CD14-positive monocyte (primary cell): ENCODE results near the gene PSPH. TPM values are rescaled to one million over a fixed set of nuclear protein-coding genes. Genes with fewer than 3 reads are reported as not detected.

Source experiments
- DNase-seq, 3 donors: peaks; one replicate each; pipeline ENCODE4 v3.0.0-alpha.2; 2011 to 2022
- H2AFZ ChIP-seq: 2 replicates; pipeline ENCODE4 v1.6.0; 2012; ENCODE audit warnings: mild to moderate bottlenecking, low read depth, low read length, inconsistent platforms; ENCODE audit not compliant: insufficient read depth, poor library complexity, severe bottlenecking
- H3K27ac ChIP-seq, 2 donors: 1 replicate in 1 of 2; 2 replicates in 1 of 2; pipeline ENCODE4 v1.5.1; 2012 to 2013; ENCODE audit warnings: low read length in 2 of 2, control low read depth in 1 of 2, inconsistent platforms in 1 of 2, low read depth in 1 of 2, mild to moderate bottlenecking in 1 of 2
- H3K27me3 ChIP-seq, 2 donors: one replicate each; pipeline versions ENCODE4 v1.6.0 to v1.6.1; 2011 to 2013; ENCODE audit warnings: low read length in 2 of 2; ENCODE audit not compliant: control insufficient read depth in 2 of 2, insufficient read depth in 2 of 2
- H3K36me3 ChIP-seq, 2 donors: replicated peaks in 1 of 2; 1 replicate in 1 of 2; 2 replicates in 1 of 2; pipeline versions ENCODE4 v1.5.1 to v1.6.1; 2012 to 2013; ENCODE audit warnings: low read length in 2 of 2, control low read depth in 1 of 2, inconsistent platforms in 1 of 2, mild to moderate bottlenecking in 1 of 2; ENCODE audit not compliant: insufficient read depth in 2 of 2, control insufficient read depth in 1 of 2
- H3K4me1 ChIP-seq, 2 donors: 1 replicate in 1 of 2; 2 replicates in 1 of 2; pipeline versions ENCODE4 v1.5.1 to v1.6.1; 2012 to 2013; ENCODE audit warnings: low read length in 2 of 2, control low read depth in 1 of 2, inconsistent platforms in 1 of 2, mild to moderate bottlenecking in 1 of 2, moderate library complexity in 1 of 2; ENCODE audit not compliant: insufficient read depth in 2 of 2, control insufficient read depth in 1 of 2
- H3K4me2 ChIP-seq: replicated peaks from 2 replicates; pipeline ENCODE3; 2012; ENCODE audit warnings: low read length, moderate library complexity, mild to moderate bottlenecking; ENCODE audit not compliant: poor library complexity, severe bottlenecking; ENCODE audit errors: extremely low read depth
- H3K4me3 ChIP-seq, 3 experiments: fragments of 200-600 bp in 1 of 3; sonication (generic) in 1 of 3; replicated peaks in 1 of 3; 1 replicate in 2 of 3; 2 replicates in 1 of 3; pipeline ENCODE4 v1.5.1; 2011 to 2013; ENCODE audit warnings: low read length in 3 of 3, mild to moderate bottlenecking in 3 of 3, control low read depth in 2 of 3, low read depth in 2 of 3, inconsistent platforms in 1 of 3, moderate library complexity in 1 of 3
- H3K79me2 ChIP-seq: 2 replicates; pipeline ENCODE4 v1.6.0; 2012; ENCODE audit warnings: mild to moderate bottlenecking, control low read depth, inconsistent platforms, low read length, moderate library complexity; ENCODE audit not compliant: insufficient read depth
- H3K9ac ChIP-seq: 2 replicates; pipeline ENCODE4 v1.6.0; 2017; ENCODE audit warnings: low read length, mild to moderate bottlenecking; ENCODE audit not compliant: insufficient read depth, poor library complexity, severe bottlenecking
- H3K9me3 ChIP-seq, 2 donors: replicated peaks in 1 of 2; 1 replicate in 1 of 2; 2 replicates in 1 of 2; pipeline versions ENCODE4 v1.5.1 to v1.6.1; 2012 to 2013; ENCODE audit warnings: low read length in 2 of 2, control low read depth in 1 of 2; ENCODE audit not compliant: control insufficient read depth in 1 of 2, insufficient read depth in 1 of 2
- H4K20me1 ChIP-seq: 2 replicates; pipeline ENCODE4 v1.6.0; 2012; ENCODE audit warnings: mild to moderate bottlenecking, low read length, control low read depth, moderate library complexity; ENCODE audit not compliant: insufficient read depth
- H3K27ac Mint-ChIP-seq, 7 donors: one replicate each; pipeline ENCODE4 v1.8.0; 2020; ENCODE audit warnings: mild to moderate bottlenecking in 7 of 7, mixed read lengths in 7 of 7, moderate library complexity in 6 of 7, inconsistent platforms in 2 of 7
- H3K27me3 Mint-ChIP-seq, 3 donors: one replicate each; pipeline ENCODE4 v1.8.0; 2021 to 2022; ENCODE audit warnings: low read depth in 3 of 3, mild to moderate bottlenecking in 3 of 3, mixed read lengths in 3 of 3, moderate library complexity in 3 of 3, inconsistent platforms in 1 of 3
- H3K36me3 Mint-ChIP-seq, 2 donors: one replicate each; pipeline ENCODE4 v1.8.0; 2020; ENCODE audit warnings: mixed read lengths in 2 of 2, inconsistent platforms in 1 of 2, mild to moderate bottlenecking in 1 of 2
- H3K4me1 Mint-ChIP-seq: one replicate; pipeline ENCODE4 v1.8.0; 2020; ENCODE audit warnings: mild to moderate bottlenecking, mixed read lengths
- H3K4me3 Mint-ChIP-seq, 2 donors: one replicate each; pipeline ENCODE4 v1.8.0; 2020; ENCODE audit warnings: mild to moderate bottlenecking in 2 of 2, mixed read lengths in 2 of 2, moderate library complexity in 1 of 2
- H3K9me3 Mint-ChIP-seq, 7 donors: one replicate each; pipeline ENCODE4 v1.8.0; 2020 to 2022; ENCODE audit warnings: mixed read lengths in 7 of 7, mild to moderate bottlenecking in 6 of 7, moderate library complexity in 6 of 7, inconsistent platforms in 2 of 7
- WGBS: methylation state at CpG from one replicate; pipeline ENCODE4 v1.1.5; 2013; ENCODE audit warnings: missing lambda C conversion rate; ENCODE audit not compliant: insufficient coverage; 5-methylcytosine and 5-hydroxymethylcytosine counted together
- intact Hi-C, 2 donors: fragments of 100-400 bp; cut with micrococcal nuclease; formaldehyde crosslinking; loops; one replicate each; pipeline versions ENCODE4 v1.15.0 to v1.15.1; 2023
- polyA plus RNA-seq, 3 donors: library from polyadenylated mRNA; depleted of rRNA in 1 of 3; unstranded in 2 of 3; stranded (reverse) in 1 of 3; fragments of 300-500 nt in 2 of 3; fragments of >200 nt in 1 of 3; fragmentation: Illumina TruSeq in 2 of 3; gene quantifications; 1 replicate in 2 of 3; 2 replicates in 1 of 3; pipeline ENCODE4 v1.2.3, GENCODE V29; 2012 to 2021
- TF ChIP-seq, protein P1 (sequence below): fragments of 200-600 bp; IDR thresholded peaks from one replicate; pipeline ENCODE4 v1.8.0; 2022; ENCODE audit warnings: antibody characterized with exemption, mild to moderate bottlenecking

PSPH gene
- polyA plus RNA-seq, 3 donors, result 1.7 to 6.7 (median 5.3) TPM

DNA sequence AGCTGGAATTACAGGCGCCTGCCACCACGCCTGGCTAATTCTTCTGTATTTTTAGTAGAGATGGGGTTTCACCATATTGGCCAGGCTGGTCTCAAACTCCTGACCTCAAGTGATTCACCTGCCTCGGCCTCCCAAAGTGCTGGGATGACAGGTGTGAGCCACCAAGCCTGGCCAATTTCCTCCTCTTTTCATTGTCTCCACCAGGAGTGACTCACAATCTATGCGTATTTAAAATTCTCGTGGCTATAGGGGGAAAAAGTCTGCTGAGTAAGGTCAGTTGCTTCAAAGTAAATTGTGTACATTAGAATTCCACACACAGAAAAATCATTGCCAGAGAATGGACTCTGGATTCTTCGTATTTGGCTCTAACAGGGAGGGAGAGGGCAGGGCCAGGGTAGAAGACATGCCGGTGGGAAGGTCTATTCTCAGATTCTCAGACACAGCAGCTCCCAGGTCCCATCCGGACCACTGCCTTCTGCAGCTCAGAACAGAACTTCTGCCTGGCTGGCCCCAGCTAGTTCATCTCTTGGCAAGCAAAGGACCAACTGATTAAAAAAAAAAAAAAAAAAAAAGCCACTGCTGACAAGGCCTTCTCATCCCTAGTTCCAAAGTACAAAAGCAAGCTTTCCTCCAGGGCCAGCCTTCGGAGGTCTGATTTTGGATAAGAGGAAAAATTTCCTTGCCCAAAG is 22.2 kb downstream of the PSPH start:
- 93% methylated on average over 2 of the region's 9 CpGs for WGBS
- peaks cover 8 to 21% of the 10 kb centered on the region in 2 donors for H3K36me3 ChIP-seq
- no peaks in the 10 kb centered on the region for H3K27me3 ChIP-seq
- H3K9ac ChIP-seq, result no peak overlapping the region
- Mint-ChIP-seq H3K36me3 (peaks cover 21 to 53% of the 10 kb centered on the region in 2 donors), H3K27me3 (peaks cover 0 to 2% (median 0%) of the 10 kb centered on the region in 3 donors), H3K27ac (no peak overlapping the region), H3K4me1 (peaks cover 14% of the 10 kb centered on the region), H3K9me3 (no peaks in the 10 kb centered on the region), H3K4me3 (no peak overlapping the region)
- H3K4me2 ChIP-seq, result no peak overlapping the region
- no peak for DNase-seq
- TF ChIP-seq, protein P1, sequence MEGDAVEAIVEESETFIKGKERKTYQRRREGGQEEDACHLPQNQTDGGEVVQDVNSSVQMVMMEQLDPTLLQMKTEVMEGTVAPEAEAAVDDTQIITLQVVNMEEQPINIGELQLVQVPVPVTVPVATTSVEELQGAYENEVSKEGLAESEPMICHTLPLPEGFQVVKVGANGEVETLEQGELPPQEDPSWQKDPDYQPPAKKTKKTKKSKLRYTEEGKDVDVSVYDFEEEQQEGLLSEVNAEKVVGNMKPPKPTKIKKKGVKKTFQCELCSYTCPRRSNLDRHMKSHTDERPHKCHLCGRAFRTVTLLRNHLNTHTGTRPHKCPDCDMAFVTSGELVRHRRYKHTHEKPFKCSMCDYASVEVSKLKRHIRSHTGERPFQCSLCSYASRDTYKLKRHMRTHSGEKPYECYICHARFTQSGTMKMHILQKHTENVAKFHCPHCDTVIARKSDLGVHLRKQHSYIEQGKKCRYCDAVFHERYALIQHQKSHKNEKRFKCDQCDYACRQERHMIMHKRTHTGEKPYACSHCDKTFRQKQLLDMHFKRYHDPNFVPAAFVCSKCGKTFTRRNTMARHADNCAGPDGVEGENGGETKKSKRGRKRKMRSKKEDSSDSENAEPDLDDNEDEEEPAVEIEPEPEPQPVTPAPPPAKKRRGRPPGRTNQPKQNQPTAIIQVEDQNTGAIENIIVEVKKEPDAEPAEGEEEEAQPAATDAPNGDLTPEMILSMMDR, result no peak
- no peaks in the 10 kb centered on the region for H4K20me1 ChIP-seq
- peaks cover 0 to 3% of the 10 kb centered on the region in 2 donors for H3K4me1 ChIP-seq
- H3K79me2 ChIP-seq, result no peaks in the 10 kb centered on the region
- H3K9me3 ChIP-seq, result no peaks in the 10 kb centered on the region
- no peak overlapping the region for H3K27ac ChIP-seq
- intact Hi-C loops, result no loop called here
- H2AFZ ChIP-seq, result no peak overlapping the region
- H3K4me3 ChIP-seq, result no peak overlapping the region

DNA sequence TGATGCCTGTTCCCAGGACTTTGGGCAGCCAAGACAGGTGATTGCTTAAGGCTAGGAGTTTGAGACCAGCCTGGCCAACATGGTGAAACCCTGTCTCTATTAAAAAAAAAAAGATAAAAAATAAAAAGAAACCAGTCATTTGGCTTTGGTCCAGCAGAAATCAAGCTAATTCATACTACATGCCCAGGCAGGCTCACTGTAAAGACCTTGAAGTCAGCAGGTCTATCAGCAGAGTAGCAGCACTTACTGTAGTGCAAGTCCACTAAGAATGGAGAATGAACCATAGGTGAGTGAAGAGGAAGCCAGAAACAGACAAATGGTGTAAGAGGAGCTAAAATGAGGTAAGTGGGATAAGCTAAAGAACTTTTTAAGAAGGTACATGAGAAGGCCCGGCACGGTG is 24.7 kb downstream of the PSPH start:
- Mint-ChIP-seq H3K4me1 (no peaks in the 10 kb centered on the region), H3K9me3 (no peaks in the 10 kb centered on the region), H3K36me3 (peaks cover 23 to 66% of the 10 kb centered on the region in 2 donors), H3K4me3 (no peak overlapping the region), H3K27ac (peak overlapping the region in 1 of 7 donors; percentile 64), H3K27me3 (peaks cover 0 to 2% (median 0%) of the 10 kb centered on the region in 3 donors)
- Histone ChIP-seq H3K79me2 (no peaks in the 10 kb centered on the region), H4K20me1 (no peaks in the 10 kb centered on the region), H3K9me3 (no peaks in the 10 kb centered on the region), H3K4me3 (no peak overlapping the region), H2AFZ (no peak overlapping the region), H3K9ac (no peak overlapping the region), H3K4me1 (no peaks in the 10 kb centered on the region), H3K36me3 (peaks cover 8 to 21% of the 10 kb centered on the region in 2 donors), H3K27ac (no peak overlapping the region), H3K4me2 (no peak overlapping the region), H3K27me3 (no peaks in the 10 kb centered on the region)
- WGBS, result 100% methylated on average over 1 of the region's 2 CpGs
- intact Hi-C loops, result no loop called here
- no peak for DNase-seq
- TF ChIP-seq, protein P1, result no peak
